Hepatocyte (in vitro differentiated cells): ENCODE data around the gene CREB5. TPM values are rescaled to one million over a fixed set of nuclear protein-coding genes. Genes with fewer than 3 reads are reported as not detected.

Experiments
- DNase-seq: peaks from one replicate; pipeline ENCODE4 v3.0.0-alpha.2; 2016; ENCODE audit warnings: low spot score
- H2AFZ ChIP-seq: fragments of 200-600 bp; sonication (generic); 2 replicates; pipeline ENCODE4 v1.6.0; 2016; ENCODE audit warnings: antibody characterized with exemption, mild to moderate bottlenecking
- H3K27ac ChIP-seq: fragments of 200-600 bp; sonication (generic); 2 replicates; pipeline ENCODE4 v1.5.1; 2016; ENCODE audit warnings: mild to moderate bottlenecking
- H3K27me3 ChIP-seq: fragments of 200-600 bp; sonication (generic); 2 replicates; pipeline ENCODE4 v1.6.1; 2016
- H3K36me3 ChIP-seq: fragments of 200-600 bp; sonication (generic); replicated peaks from 2 replicates; pipeline ENCODE4 v1.5.1; 2016; ENCODE audit warnings: low read depth; ENCODE audit not compliant: insufficient read depth
- H3K4me1 ChIP-seq: fragments of 200-600 bp; sonication (generic); 2 replicates; pipeline ENCODE4 v1.5.1; 2016; ENCODE audit warnings: mild to moderate bottlenecking, moderate library complexity; ENCODE audit not compliant: insufficient read depth
- H3K4me2 ChIP-seq: fragments of 200-600 bp; sonication (generic); 2 replicates; pipeline ENCODE4 v1.6.0; 2016
- H3K4me3 ChIP-seq: fragments of 200-600 bp; sonication (generic); 2 replicates; pipeline ENCODE4 v1.5.1; 2016; ENCODE audit warnings: mild to moderate bottlenecking
- H3K79me2 ChIP-seq: fragments of 200-600 bp; sonication (generic); 2 replicates; pipeline ENCODE4 v1.6.0; 2017; ENCODE audit warnings: mild to moderate bottlenecking
- H3K9me2 ChIP-seq: fragments of 200-600 bp; sonication (generic); replicated peaks from 2 replicates; pipeline ENCODE4 v1.6.0; 2017; ENCODE audit warnings: mild to moderate bottlenecking; ENCODE audit not compliant: insufficient read depth
- H3K9me3 ChIP-seq: fragments of 200-600 bp; sonication (generic); 2 replicates; pipeline ENCODE4 v1.5.1; 2016; ENCODE audit warnings: low read depth, mild to moderate bottlenecking
- H4K20me1 ChIP-seq: fragments of 200-600 bp; sonication (generic); 2 replicates; pipeline ENCODE4 v1.6.0; 2016; ENCODE audit warnings: mild to moderate bottlenecking; ENCODE audit not compliant: insufficient read depth, poor library complexity, severe bottlenecking
- CTCF ChIP-seq: fragments of 200-600 bp; sonication (generic); IDR thresholded peaks from 2 replicates; pipeline ENCODE4 v1.5.1; 2016; ENCODE audit warnings: antibody characterized with exemption, mild to moderate bottlenecking; ENCODE audit not compliant: poor library complexity
- EZH2 ChIP-seq: fragments of 200-600 bp; sonication (generic); IDR thresholded peaks from 2 replicates; pipeline ENCODE4 v1.6.1; 2016; ENCODE audit warnings: antibody characterized with exemption, mild to moderate bottlenecking, borderline replicate concordance
- EZH2phosphoT487 ChIP-seq: fragments of 200-600 bp; sonication (generic); IDR thresholded peaks from one replicate; pipeline ENCODE4 v1.6.1; 2018; ENCODE audit warnings: antibody characterized with exemption, mild to moderate bottlenecking, low read depth, moderate library complexity; ENCODE audit not compliant: unreplicated experiment, severe bottlenecking
- WGBS: methylation state at CpG from one replicate; pipeline ENCODE4 v1.1.6; 2016; ENCODE audit warnings: low lambda C conversion rate; ENCODE audit errors: missing lambda C conversion rate; 5-methylcytosine and 5-hydroxymethylcytosine counted together
- polyA plus RNA-seq: library from polyadenylated mRNA; unstranded; fragments of >200 nt; fragmentation: Nextera tagmentation; extraction: Ambion mirVana; gene quantifications from 2 replicates; pipeline ENCODE4 v1.2.1, GENCODE V29; 2016
- total RNA-seq: library from RNA; depleted of rRNA; stranded (reverse); fragments of >200 nt; gene quantifications from 2 replicates; pipeline ENCODE4 v1.2.3, GENCODE V29; 2014

Gene CREB5
- total and polyA plus RNA-seq, 2 experiments from 2014 or later: 14.0 to 27.9 TPM

GRCh38 chr7:28472332-28472731 lies 60.0 kb downstream of the CREB5 start:
- Histone ChIP-seq H3K4me1 (peaks cover 4% of the 10 kb centered on the region), H4K20me1 (no peaks in the 10 kb centered on the region), H3K79me2 (no peaks in the 10 kb centered on the region), H2AFZ (no peak overlapping the region), H3K27ac (no peak overlapping the region), H3K9me2 (no peaks in the 10 kb centered on the region), H3K4me2 (no peak overlapping the region), H3K36me3 (no peaks in the 10 kb centered on the region), H3K4me3 (no peak overlapping the region), H3K27me3 (no peaks in the 10 kb centered on the region), H3K9me3 (no peaks in the 10 kb centered on the region)
- 61% methylated on average over 6 of the region's 6 CpGs for WGBS
- TF ChIP-seq EZH2: no peak
- TF ChIP-seq EZH2phosphoT487: no peak
- TF ChIP-seq CTCF: no peak
- DNase-seq: no peak

- Histone ChIP-seq H3K9me3 (no peaks in the 10 kb centered on the region), H4K20me1 (no peaks in the 10 kb centered on the region), H3K36me3 (no peaks in the 10 kb centered on the region), H3K4me2 (no peak overlapping the region), H2AFZ (no peak overlapping the region), H3K4me3 (no peak overlapping the region), H3K9me2 (no peaks in the 10 kb centered on the region), H3K27me3 (no peaks in the 10 kb centered on the region), H3K4me1 (peaks cover 4% of the 10 kb centered on the region), H3K27ac (no peak overlapping the region), H3K79me2 (no peaks in the 10 kb centered on the region)
- 77% methylated on average over 8 of the region's 8 CpGs for WGBS
- no peak for DNase-seq
- TF ChIP-seq EZH2 (no peak), EZH2phosphoT487 (no peak), CTCF (no peak)
Observed at GRCh38 chr7:28473571-28474281, 61.4 kb downstream of the CREB5 start.

- WGBS: 86% methylated on average over 8 of the region's 8 CpGs
- Histone ChIP-seq H4K20me1 (no peaks in the 10 kb centered on the region), H3K4me3 (no peak overlapping the region), H3K27me3 (no peaks in the 10 kb centered on the region), H3K4me2 (no peak overlapping the region), H3K4me1 (peaks cover 4% of the 10 kb centered on the region), H3K9me3 (no peaks in the 10 kb centered on the region), H3K36me3 (no peaks in the 10 kb centered on the region), H2AFZ (no peak overlapping the region), H3K9me2 (no peaks in the 10 kb centered on the region), H3K79me2 (no peaks in the 10 kb centered on the region), H3K27ac (no peak overlapping the region)
- no peak for DNase-seq
- TF ChIP-seq EZH2: no peak
Observed at GRCh38 chr7:28474282-28474638, 61.9 kb downstream of the CREB5 start.

- Histone ChIP-seq H3K27ac (no peak overlapping the region), H3K36me3 (no peaks in the 10 kb centered on the region), H3K27me3 (no peaks in the 10 kb centered on the region), H2AFZ (no peak overlapping the region), H4K20me1 (no peaks in the 10 kb centered on the region), H3K9me3 (no peaks in the 10 kb centered on the region), H3K4me1 (peaks cover 4% of the 10 kb centered on the region), H3K4me3 (no peak overlapping the region), H3K9me2 (no peaks in the 10 kb centered on the region), H3K4me2 (no peak overlapping the region), H3K79me2 (no peaks in the 10 kb centered on the region)
- 77% methylated on average over 4 of the region's 4 CpGs for WGBS
- no peak for TF ChIP-seq CTCF
- no peak for TF ChIP-seq EZH2
- no peak for DNase-seq
Observed at GRCh38 chr7:28474640-28475039, 62.3 kb downstream of the CREB5 start.
